Measurements from ENCODE around the gene BRAT1.
A peak's percentile ranks its signal among the peaks of the same experiment; 100 is the strongest.
"Not testable (repeated sequence)": the region's sequence is repeated elsewhere in the genome, so short reads cannot be mapped to it uniquely, and the experiment has no call there.

BRAT1 gene

GRCh38 chr7:2555121-2556052, at the start of gene BRAT1:
Gene BRAT1 (minus strand): TSS chr7:2555524. CDS start chr7:2554431, 1,093 bp downstream.
- DNase-seq (ENCODE audit: low read depth in 2 of 2, low spot score in 1 of 2) = peak; percentile 91 to 97

GRCh38 chr7:2604608-2605174, 49.4 kb upstream of the BRAT1 start:
- DNase-seq (ENCODE audit: low read depth in 2 of 2, low spot score in 1 of 2) = no peak

DNA sequence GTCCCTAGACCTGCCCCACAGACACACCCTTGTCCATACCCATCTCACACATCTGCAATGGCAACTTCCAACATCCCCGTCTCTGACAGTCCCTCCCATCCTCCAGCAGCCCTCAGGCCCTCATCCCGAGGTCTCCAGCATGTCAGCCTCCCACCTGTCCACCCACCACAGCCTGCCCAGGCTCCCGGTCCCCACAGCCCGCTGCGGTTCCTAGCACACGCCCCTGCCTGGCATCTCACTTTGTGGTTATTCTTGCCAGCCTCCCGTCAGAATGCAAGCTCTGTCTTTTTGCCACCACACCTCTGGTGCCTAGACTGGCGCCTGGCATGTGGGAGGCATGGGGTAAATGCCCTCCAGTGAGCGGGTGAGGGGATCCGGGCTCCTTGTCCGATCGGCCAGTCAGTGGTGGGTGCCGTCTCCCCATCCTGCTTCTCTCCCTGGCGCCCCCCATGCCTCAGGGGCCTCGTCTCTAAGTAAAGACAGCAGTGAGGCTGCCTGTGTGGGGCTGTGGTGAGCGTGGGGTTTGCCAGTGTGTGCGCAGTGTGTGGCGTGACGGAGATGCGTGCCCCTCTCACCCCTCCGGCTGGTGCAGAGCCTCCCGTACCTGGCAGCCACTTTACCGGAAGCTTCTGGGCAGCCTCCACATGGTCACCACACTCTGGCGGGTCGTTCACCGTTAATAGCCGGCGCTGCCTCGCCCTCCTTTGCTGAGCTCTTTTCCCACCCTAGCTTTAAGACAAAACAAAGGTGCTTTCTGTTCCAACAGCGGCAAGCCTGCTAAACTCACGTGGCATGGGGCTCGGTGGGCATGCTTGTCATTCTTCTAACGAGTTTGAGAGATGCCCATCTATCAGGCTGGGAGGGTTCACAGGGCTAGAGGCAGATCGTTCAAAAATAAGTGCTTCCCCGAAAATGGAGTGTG, 48.0 kb upstream of the BRAT1 start:
- DNase-seq (ENCODE audit: low read depth in 2 of 2, low spot score in 1 of 2) = no peak

GRCh38 chr7:2602406-2603043, 47.2 kb upstream of the BRAT1 start:
- no peak for DNase-seq (ENCODE audit: low read depth in 2 of 2, low spot score in 1 of 2)

GRCh38 chr7:2601907-2602306, 46.6 kb upstream of the BRAT1 start:
- no peak for DNase-seq (ENCODE audit: low read depth in 2 of 2, low spot score in 1 of 2)

DNA sequence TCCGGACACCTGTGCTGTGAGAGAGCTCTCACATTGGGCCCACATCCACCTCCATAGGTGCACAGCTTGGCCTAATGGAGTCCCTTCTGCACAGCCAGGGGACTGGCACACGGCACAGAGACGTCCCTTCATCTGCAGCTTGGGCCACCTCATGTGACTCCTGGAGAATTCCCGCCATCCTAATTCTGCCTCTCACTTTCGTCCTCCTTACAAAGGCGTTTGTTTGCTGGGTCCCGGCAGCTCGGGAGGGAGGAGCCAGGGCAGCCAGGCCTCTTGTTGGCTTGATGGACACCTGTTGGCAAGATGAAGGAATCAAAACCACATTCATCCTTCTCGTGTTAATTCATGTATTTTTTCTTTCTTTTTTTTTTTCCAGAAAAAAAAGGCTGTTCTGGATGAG, 45.7 kb upstream of the BRAT1 start:
- DNase-seq (ENCODE audit: low read depth in 2 of 2, low spot score in 1 of 2) = no peak

- DNase-seq (ENCODE audit: low read depth in 2 of 2, low spot score in 1 of 2) = no peak
Observed at GRCh38 chr7:2598154-2598823, 43.0 kb upstream of the BRAT1 start.

- DNase-seq (ENCODE audit: low read depth in 2 of 2, low spot score in 1 of 2) = no peak
Observed at GRCh38 chr7:2597273-2597640, 41.9 kb upstream of the BRAT1 start.

DNA sequence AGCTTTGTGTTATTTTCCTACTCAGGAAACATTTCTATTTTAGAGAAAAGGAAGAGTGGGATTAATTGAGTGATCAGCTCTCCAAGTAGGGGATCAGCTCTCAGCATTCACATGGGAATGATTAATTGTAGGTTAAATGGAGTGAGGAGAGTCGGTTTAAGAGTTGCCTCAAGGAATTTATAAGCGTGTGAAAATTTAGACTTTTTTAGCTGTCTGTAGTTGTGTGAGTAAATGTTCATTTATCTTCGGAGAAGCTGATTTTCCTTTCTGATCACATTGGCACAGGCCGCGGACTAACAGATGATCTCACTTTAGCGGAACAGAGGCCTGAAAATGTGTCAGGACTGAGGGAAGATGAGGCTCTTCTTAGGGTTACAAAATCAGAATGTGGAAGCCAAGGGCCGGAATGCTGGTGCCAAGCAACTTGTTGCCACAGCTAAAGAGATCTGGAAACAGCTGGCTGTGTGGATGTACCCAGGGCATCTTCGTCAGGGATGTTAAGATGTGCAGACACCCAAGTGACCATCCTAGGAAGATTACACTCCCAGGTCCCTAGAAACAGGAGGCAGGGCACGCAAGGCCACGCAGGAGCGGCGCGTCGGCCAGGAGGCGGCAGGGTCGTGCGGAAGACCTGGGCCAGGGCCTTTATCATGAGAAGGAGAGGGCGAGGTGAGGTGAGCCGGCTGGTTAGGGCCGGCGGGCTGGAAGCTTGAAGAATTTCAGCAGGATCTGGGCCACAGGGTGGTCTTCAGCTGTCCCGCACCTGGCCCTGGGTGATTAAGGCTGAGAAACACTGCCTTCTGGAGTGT, 41.3 kb upstream of the BRAT1 start:
- DNase-seq (ENCODE audit: low read depth in 2 of 2, low spot score in 1 of 2) = no peak

DNA sequence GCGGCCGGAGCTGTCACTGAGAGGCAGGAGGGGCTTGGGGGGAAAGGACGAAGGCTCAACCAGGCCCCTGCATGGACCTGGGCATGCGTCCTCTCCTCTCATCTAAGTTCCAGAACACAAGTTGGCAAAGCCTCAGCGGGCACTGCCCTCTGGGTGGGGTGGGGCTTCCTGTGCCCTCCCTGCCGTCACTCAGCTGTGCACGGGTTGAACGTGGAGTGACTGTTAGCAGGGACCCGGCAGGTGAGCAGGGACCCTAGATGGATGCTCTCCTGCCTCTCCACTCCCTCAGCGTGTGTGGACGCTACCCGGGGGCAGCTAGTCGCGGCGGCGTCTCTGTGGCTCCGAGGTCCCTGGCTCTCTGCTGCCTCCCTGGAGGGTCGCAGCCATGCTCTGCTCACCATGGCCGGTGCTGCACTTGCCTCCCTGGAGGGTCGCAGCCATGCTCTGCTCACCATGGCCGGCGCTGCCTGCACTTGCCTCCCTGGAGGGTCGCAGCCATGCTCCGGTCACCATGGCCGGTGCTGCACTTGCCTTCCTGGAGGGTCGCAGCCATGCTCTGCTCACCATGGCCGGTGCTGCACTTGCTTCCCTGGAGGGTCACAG, 40.0 kb upstream of the BRAT1 start:
- DNase-seq (ENCODE audit: low read depth in 2 of 2, low spot score in 1 of 2) = no peak

DNA sequence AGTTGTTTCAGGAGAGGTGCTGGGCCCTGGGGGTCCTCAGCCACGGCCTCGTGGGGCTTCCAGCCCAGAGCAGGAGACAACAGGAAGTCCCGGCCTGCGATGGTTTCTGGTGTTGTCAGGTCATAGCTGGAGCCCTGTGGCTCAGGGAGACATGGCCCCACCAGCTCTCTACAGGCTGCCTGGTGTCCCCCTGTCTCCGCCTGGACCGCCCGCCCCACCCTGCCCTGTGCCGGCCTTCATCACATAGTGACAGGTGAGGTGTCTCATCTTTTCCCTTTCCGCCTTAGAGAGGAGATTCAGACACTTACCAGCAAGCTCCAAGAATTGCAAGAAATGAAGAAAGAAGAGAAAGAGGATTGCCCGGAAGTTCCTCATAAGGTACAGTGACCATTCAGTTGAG, 39.3 kb upstream of the BRAT1 start:
- no peak for DNase-seq (ENCODE audit: low read depth in 2 of 2, low spot score in 1 of 2)

DNA sequence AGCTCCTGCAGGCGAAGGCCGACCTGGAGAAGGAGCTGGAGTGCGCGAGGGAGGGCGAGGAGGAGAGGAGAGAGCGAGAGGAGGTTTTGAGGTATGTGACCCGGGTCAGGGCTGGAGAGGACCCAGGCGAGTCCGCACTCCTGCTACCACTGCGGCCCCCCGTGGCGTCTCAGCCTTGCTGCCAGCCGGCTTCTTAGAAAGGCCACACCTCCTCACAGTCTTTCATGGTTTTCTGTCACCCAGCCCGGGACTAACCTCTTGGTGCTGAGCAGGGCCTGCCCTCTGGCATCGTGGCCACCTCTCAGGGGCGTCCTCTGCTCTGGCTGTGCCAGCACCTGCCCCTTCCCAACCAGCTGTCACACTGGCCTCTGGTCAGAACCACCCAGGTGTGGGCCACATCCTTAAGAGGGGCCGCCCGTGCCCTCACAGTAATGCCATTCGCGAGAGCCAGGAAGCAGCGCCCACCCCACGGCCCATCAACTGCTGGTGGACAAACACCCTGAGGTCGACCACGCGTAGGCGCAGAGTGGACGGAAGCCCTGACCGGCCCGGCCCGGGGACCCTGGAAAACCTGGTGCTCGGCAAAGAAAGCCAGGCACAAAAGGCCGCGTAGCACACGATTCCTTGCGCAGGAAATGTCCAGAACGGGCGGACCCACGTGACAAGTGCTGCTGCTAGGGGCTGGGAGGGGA, 37.9 kb upstream of the BRAT1 start:
- DNase-seq (ENCODE audit: low read depth in 2 of 2, low spot score in 1 of 2) = no peak

DNA sequence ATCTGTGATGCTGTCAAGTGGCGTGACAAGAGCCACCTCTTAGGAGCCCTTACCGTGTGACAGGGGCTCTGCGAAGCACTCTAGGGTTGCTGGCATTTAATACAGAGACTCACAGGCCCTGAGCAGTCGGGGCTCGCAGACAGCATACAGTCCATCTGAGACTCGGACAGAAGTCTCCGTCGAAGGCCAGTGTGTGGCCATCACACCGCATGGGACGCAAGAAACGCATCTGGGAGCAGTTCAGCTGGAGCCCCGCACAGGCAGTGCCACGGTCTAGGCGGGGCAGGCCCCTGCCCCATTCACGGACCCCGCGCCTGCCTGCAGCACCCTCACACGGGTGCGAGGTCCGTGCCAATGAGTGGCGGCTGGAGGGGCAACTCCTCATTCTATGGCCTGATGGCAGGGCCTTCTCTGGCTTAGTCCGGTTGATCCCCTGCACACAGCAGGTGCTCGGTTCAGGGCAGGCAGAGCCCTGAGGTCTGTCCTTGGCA, 37.1 kb upstream of the BRAT1 start:
- DNase-seq (ENCODE audit: low read depth in 2 of 2, low spot score in 1 of 2) = no peak

DNA sequence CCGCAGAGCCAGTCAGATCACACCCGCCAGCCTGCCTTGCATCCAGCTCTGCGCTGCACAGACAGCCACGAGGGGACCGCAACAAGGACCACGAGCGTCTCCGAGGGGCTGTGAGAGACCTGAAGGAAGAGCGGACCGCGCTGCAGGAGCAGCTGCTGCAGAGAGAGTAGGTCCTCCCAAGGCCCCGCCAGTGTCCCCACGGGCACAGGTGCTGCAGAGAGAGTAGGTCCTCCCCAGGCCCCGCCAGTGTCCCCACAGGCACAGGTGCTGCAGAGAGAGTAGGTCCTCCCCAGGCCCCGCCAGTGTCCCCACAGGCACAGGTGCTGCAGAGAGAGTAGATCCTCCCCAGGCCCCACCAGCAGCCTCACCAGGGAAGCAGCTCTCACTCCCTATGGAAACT, 34.6 kb upstream of the BRAT1 start:
- not testable (repeated sequence) for DNase-seq (ENCODE audit: low read depth in 2 of 2, low spot score in 1 of 2)

DNA sequence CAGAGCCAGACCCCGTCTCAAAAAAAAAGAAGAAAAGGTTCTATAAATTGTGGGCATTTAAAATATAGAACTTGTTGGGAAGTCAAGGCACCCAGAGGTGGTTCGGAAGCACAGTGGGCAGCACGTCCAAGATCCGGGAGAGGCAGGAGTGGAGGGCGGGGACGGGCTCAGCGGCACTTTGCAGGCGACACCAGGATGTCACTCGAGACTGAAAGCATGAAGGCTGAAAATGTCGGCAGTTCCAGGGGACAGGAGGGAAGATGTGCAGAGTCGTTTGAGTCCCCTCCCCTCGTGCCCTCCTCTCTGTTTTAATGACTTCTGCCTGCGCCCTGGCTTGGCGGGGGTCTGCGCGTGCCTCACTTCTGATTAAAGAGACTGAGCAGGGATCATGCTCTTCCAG, 34.0 kb upstream of the BRAT1 start:
- DNase-seq (ENCODE audit: low read depth in 2 of 2, low spot score in 1 of 2) = no peak

DNA sequence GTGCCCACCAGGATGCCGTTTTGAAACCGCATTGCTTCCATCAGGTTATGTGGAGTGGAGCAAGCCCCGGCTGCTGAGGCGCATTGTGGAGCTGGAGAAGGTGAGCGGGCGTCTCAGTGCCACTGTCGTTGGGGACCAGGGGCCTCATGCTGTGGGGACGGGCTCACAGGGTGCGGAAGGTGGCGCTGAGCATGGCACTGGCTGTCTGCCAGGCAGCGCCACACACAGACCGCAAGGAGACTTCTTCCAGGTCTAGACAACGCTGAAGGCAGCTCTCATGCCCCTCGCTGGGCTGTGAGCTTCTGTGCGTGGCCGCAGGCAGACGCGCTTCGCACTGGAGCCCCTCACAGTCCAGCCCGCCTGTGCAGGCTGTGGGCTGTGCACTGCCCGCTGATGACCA, 32.5 kb upstream of the BRAT1 start:
- no peak for DNase-seq (ENCODE audit: low read depth in 2 of 2, low spot score in 1 of 2)

DNA sequence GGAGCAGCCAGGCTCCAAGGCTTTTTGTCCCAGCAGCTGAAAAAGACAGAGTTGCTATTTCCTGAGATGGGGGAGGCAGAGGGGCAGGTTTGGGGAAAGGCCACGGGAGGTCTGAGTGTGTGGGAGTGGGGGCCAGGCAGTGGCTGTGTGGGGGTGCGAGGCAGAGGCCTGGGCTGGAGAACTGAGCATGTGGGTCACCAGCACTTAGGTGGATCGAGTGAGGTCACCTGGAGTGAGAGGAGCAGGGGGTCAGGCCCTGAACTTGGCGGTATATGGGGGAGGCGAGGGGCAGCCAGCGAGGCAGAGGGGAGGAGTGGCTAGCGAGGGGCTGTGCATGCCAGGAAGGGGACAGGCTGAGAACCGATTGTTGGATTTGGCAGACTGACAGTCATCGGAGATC, 31.8 kb upstream of the BRAT1 start:
- DNase-seq (ENCODE audit: low read depth in 2 of 2, low spot score in 1 of 2) = no peak

DNA sequence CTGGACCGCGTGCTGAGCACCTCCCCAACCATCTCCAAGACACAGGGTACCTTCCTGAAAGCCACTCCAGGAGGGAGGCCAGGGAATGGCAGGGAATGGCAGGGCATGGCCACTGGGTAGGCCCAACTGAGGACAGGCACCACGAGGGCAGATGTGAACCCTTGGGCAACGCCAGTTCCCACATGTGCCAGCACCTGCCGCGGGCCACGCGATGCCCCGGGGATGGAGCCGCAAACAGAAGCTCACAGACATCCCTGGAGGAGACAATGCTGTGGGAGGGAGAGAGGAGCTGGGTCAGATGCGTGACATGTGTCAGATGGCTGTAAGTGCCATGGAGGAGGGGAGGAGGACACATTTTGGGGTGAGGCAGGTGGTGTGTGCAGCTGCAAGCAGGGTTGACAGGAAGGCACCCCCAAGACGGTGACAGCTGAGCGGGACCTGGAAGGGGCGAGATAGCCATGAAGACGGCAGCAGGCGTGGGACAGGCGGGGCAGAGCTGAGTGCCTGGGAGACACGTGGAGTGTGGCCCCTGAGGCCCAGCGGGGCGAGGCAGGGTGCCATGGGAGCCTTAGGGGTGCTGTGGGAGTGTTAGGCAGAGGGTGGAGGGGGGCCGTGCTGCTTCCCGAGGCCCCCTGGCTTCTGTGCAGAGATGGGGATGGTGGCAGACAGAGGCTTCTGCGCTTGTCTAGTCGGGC, 31.1 kb upstream of the BRAT1 start:
- no peak for DNase-seq (ENCODE audit: low read depth in 2 of 2, low spot score in 1 of 2)
